SH-SY5Y (cell line): ENCODE measurements around the gene MRPL3.

ENCODE experiments used
- GATA2 ChIP-seq: IDR thresholded peaks from 2 replicates; pipeline ENCODE4 v1.6.1; 2011; ENCODE audit warnings: mild to moderate bottlenecking, low read depth, low read length
- GATA3 ChIP-seq: IDR thresholded peaks from 2 replicates; pipeline ENCODE4 v1.6.1; 2011; ENCODE audit warnings: low read depth, mild to moderate bottlenecking, low read length, moderate library complexity

Gene MRPL3

GRCh38 chr3:131535131-131535530 lies 32.4 kb upstream of the MRPL3 start:
- TF ChIP-seq GATA2: no peak
- no peak for TF ChIP-seq GATA3

DNA sequence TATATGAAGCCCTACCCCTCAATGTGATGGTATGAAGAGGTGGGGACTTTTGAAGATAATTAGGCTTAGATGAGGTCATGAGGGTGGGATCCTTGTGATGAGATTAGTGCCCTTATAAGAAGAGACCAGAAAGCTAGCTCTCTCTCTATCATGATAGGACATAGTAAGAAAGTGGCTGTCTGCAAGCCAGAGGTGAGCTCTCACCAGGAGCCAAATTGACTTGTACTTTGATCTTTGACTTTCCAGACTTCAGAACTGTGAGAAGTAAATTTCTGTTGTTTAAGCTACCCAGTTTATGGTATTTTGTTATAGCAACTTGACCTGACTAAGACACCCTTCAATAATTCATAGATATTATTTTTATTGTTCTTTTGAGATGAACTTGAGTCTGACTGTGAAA lies 29.9 kb upstream of the MRPL3 start:
- TF ChIP-seq GATA3 (no peak), GATA2 (no peak)

- TF ChIP-seq GATA2 (no peak), GATA3 (no peak)
Measured at GRCh38 chr3:131530843-131531242, 28.1 kb upstream of the MRPL3 start.

- TF ChIP-seq GATA3 (no peak), GATA2 (no peak)
Measured at GRCh38 chr3:131530388-131530787, 27.6 kb upstream of the MRPL3 start.

- no peak for TF ChIP-seq GATA3
- no peak for TF ChIP-seq GATA2
Measured at GRCh38 chr3:131526801-131527347, 24.1 kb upstream of the MRPL3 start.

- TF ChIP-seq GATA3: no peak
- TF ChIP-seq GATA2: no peak
Measured at GRCh38 chr3:131518680-131519079, 15.9 kb upstream of the MRPL3 start.

DNA sequence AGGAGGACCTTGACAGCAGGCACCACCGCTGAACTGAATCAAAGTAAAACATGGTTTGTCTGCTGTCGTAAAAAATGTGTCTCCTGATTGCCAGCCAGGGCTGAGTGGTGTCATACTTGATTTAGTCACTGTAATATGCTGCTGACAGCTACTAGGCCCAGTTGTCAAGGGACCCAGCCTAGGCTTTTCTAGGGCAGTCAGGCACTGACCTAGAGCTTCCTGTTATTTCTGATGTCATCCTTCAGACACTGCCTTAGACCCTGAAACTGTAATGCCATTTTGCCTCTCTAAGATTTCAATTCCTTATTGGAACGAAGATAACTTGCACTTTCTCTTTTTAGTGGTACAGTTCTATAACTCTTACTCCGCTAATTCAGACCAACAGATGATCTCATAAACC lies 2.6 kb upstream of the MRPL3 start:
- TF ChIP-seq GATA2 (no peak), GATA3 (no peak)

- no peak for TF ChIP-seq GATA3
- no peak for TF ChIP-seq GATA2
Measured at GRCh38 chr3:131503320-131503635, 507 bp upstream of the MRPL3 start.

DNA sequence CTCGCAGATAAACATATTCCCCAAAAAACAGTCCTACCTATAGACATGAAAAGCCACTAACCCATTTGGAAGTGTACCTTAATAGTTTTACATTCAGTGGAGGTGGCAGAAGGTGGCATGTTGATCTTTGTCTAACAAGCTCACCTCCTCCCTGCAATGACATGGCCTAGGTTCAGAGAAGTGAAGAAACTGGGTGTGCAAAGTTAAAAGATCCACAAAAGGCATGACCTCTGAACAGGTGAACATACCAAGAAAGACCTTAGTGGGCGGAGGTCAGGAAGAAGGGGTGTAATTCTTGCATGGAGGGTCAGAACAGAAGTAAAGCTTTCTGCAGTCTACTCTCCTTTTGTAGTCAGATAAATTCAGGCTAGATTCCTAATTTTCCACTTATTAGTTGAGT lies 822 bp downstream of the MRPL3 start:
- TF ChIP-seq GATA3: no peak
- no peak for TF ChIP-seq GATA2

DNA sequence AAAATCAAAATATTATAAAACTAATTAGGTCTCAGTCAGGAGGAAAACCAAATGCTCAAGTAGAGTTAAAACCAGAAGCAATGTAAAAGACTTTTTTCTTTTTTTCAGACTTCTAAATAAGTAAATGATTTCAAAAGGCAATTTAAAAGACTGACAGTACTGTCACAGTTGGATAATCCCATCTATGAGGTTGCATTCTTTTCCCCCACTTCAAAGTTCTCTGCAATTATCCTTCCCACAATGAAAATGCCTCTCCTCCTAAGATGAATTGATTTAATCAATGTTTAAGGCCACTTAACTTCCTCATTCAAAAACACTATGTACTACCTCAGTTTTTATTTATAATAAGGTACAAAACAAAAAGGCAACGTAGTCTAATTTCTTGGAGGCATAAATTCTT lies 8.1 kb downstream of the MRPL3 start:
- TF ChIP-seq GATA2: no peak
- no peak for TF ChIP-seq GATA3

DNA sequence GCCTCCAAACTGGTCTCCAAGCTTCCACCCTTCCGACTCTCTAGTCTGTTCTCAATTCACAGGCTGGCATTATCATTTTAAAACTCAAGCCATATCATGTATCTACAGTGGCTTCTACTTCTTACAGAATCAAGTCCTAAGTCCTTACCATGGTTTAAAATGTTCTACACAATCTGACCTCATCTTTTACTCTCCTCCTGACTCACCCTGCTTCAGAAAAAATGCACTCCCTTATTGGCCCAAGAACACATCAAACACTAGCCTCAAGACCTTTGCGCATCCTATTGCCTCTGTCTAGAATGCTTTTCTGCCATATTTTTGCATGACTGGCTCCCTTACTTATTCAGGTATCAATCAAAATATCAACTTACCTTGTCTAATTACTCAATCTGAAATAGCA lies 11.0 kb downstream of the MRPL3 start:
- TF ChIP-seq GATA3 (no peak), GATA2 (no peak)

DNA sequence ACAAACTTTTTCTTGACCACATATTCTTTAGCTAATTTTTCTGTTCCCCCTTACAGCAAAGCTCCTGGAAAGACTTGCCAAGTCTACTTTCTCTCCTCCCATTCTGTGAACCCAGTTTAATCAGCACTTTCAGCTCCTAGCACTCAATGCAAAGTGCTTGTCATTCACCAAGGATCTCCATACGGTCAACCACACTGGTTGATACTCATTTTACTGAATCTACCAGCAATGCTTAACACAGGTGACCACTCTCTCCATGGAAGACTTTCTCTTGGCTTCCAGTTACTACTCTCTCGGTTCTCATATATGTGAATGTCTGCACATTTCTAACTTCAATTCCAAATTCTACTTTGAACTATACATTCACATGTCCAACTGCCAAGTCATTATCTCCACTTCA lies 11.7 kb downstream of the MRPL3 start:
- TF ChIP-seq GATA2 (no peak), GATA3 (no peak)

- TF ChIP-seq GATA3 (no peak), GATA2 (no peak)
Measured at GRCh38 chr3:131485119-131485518, 17.7 kb downstream of the MRPL3 start.

GRCh38 chr3:131484496-131485111 lies 18.2 kb downstream of the MRPL3 start:
- TF ChIP-seq GATA2 (no peak), GATA3 (no peak)

DNA sequence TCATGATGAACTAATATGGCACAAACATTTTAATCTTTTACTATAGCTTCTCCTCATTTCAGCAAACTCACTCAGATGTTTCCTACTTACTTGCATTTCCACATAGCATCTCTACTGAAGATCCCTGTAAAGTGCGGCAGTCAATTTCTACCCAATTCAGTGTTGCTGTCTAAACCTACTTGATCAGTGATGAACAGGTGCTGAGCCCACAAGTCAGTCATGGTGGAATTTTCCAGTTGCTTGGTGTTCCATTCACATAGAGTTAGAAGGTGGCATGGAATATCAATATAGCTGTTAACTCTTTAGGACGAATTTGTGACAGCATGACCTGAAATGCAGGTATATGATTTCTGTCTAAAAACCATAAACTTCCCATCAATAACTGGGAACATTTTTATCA lies 22.7 kb downstream of the MRPL3 start:
- no peak for TF ChIP-seq GATA2
- TF ChIP-seq GATA3: no peak

- TF ChIP-seq GATA3: no peak
Measured at GRCh38 chr3:131477813-131478212, 25.0 kb downstream of the MRPL3 start.
